Aorta (tissue), 5 donors: ENCODE data around the gene RALGAPB. TPM values are rescaled to one million over a fixed set of nuclear protein-coding genes. Genes with fewer than 3 reads are reported as not detected.
"Not testable (repeated sequence)": the region's sequence is repeated elsewhere in the genome, so short reads cannot be mapped to it uniquely, and the experiment has no call there.

Experiments
- ATAC-seq: fragments of 200-7000 bp; cut with Tn5 transposase; one replicate; pipeline ENCODE4 v1.9.1; 2022; ENCODE audit warnings: moderate library complexity; ENCODE audit not compliant: low FRiP score
- DNase-seq, 2 donors: peaks; one replicate each; pipeline ENCODE4 v3.0.0-alpha.2; 2020
- H3K27ac ChIP-seq, 2 donors: one replicate each; pipeline ENCODE4 v1.5.1; 2013; ENCODE audit warnings: low read length in 2 of 2, mild to moderate bottlenecking in 2 of 2, moderate library complexity in 2 of 2, control low read depth in 1 of 2, inconsistent platforms in 1 of 2, low read depth in 1 of 2
- H3K27me3 ChIP-seq, 2 donors: one replicate each; pipeline ENCODE4 v1.6.1; 2013; ENCODE audit warnings: control low read depth in 1 of 2, low read length in 1 of 2, mild to moderate bottlenecking in 1 of 2, moderate library complexity in 1 of 2; ENCODE audit not compliant: insufficient read depth in 2 of 2, control insufficient read depth in 1 of 2
- H3K36me3 ChIP-seq, 2 donors: one replicate each; pipeline ENCODE4 v1.6.1; 2013; ENCODE audit warnings: control low read depth in 1 of 2, low read length in 1 of 2, mild to moderate bottlenecking in 1 of 2; ENCODE audit not compliant: insufficient read depth in 2 of 2, control insufficient read depth in 1 of 2
- H3K4me1 ChIP-seq, 2 donors: one replicate each; pipeline ENCODE4 v1.6.1; 2013; ENCODE audit warnings: low read length in 2 of 2, control low read depth in 1 of 2, mild to moderate bottlenecking in 1 of 2, moderate library complexity in 1 of 2; ENCODE audit not compliant: insufficient read depth in 2 of 2, control insufficient read depth in 1 of 2
- H3K4me3 ChIP-seq, 2 donors: one replicate each; pipeline ENCODE4 v1.5.1; 2013; ENCODE audit warnings: low read length in 2 of 2, control low read depth in 1 of 2, mild to moderate bottlenecking in 1 of 2
- H3K9me3 ChIP-seq: one replicate; pipeline ENCODE4 v1.6.1; 2013; ENCODE audit warnings: mild to moderate bottlenecking, low read length; ENCODE audit not compliant: control insufficient read depth
- whole genome bisulfite sequencing, 2 donors: extraction: QIAGEN DNeasy Blood & Tissue Kit; methylation state at CpG; one replicate each; pipeline ENCODE4 v1.1.7; 2013; 5-methylcytosine and 5-hydroxymethylcytosine counted together
- intact Hi-C, 2 donors: fragments of 100-400 bp; cut with DNase I; formaldehyde crosslinking; loops; one replicate each; pipeline versions ENCODE4 v1.14.2 to v1.15.0; 2022
- polyA plus RNA-seq, 2 donors: library from polyadenylated mRNA; stranded (reverse); fragments of 200-250 nt; gene quantifications; one replicate each; pipeline ENCODE4 v1.2.3, GENCODE V29; 2013
- total RNA-seq, 2 donors: library from RNA; stranded (reverse); fragmentation: NEBNext Ultra II Directional; extraction: Animal tissue kit (Norgen Biotek cat#: 25700); gene quantifications; one replicate each; pipeline ENCODE4 v1.2.1, GENCODE V29; 2021
- donor health status: healthy with polysubstance abuse.
- donor health status: Bipolar disorder and iron deficiency.
- donor health status: DM: no; HTN: no; CAD: no.
- donor health status: DM: no; HTN: no; CAD: no.
- donor health status: DM: yes; HTN: yes; CAD: no.

Gene RALGAPB
- total and polyA plus RNA-seq, 4 donors: 5.9 to 41.3 (median 24.1) TPM

- H3K4me1 ChIP-seq, H3K27ac ChIP-seq, H3K4me3 ChIP-seq, DNase-seq, H3K36me3 ChIP-seq, intact Hi-C loops, H3K27me3 ChIP-seq, ATAC-seq, H3K9me3 ChIP-seq: not testable (repeated sequence)
- 81 to 90% methylated on average over 15 of the region's 15 CpGs for whole genome bisulfite sequencing, 2 donors
Observed at GRCh38 chr20:38595886-38596285, 123.2 kb downstream of the RALGAPB start.

GRCh38 chr20:38599410-38599882 lies 126.8 kb downstream of the RALGAPB start:
- intact Hi-C loops: no loop called here
- Histone ChIP-seq H3K27ac (no peak overlapping the region), H3K27me3 (peaks cover 0 to 3% of the 10 kb centered on the region in 2 donors), H3K36me3 (no peaks in the 10 kb centered on the region), H3K4me1 (no peaks in the 10 kb centered on the region), H3K4me3 (no peak overlapping the region), H3K9me3 (no peaks in the 10 kb centered on the region)
- DNase-seq (no peak), ATAC-seq (no peak)
- WGBS, 2 donors: 22 to 32% methylated on average over 9 of the region's 9 CpGs

GRCh38 chr20:38600057-38600456 lies 127.4 kb downstream of the RALGAPB start:
- H3K4me1 ChIP-seq: no peaks in the 10 kb centered on the region
- intact Hi-C loops: no loop called here
- no peak overlapping the region for H3K4me3 ChIP-seq
- no peaks in the 10 kb centered on the region for H3K9me3 ChIP-seq
- ATAC-seq (no peak), DNase-seq (no peak)
- H3K36me3 ChIP-seq: no peaks in the 10 kb centered on the region
- H3K27me3 ChIP-seq: peaks cover 0 to 3% of the 10 kb centered on the region in 2 donors
- no peak overlapping the region for H3K27ac ChIP-seq
- WGBS, 2 donors: 95 to 96% methylated on average over 1 of the region's 1 CpG

GRCh38 chr20:38601216-38602184 lies 128.9 kb downstream of the RALGAPB start, which contains the start of gene ARHGAP40:
TSS of gene ARHGAP40 (plus strand) at chr20:38601809.
- DNase-seq: no peak
- Histone ChIP-seq H3K36me3 (no peaks in the 10 kb centered on the region), H3K4me1 (no peaks in the 10 kb centered on the region), H3K9me3 (no peaks in the 10 kb centered on the region), H3K4me3 (no peak within 1 kb of the TSS), H3K27me3 (peaks cover 0 to 3% of the 10 kb centered on the region in 2 donors), H3K27ac (no peak within 1 kb of the TSS)
- intact Hi-C loops: no loop called here
- 7 to 8% methylated on average over 42 of the region's 42 CpGs for WGBS, 2 donors
- peak; percentile 29 for ATAC-seq

GRCh38 chr20:38602185-38602581 lies 129.5 kb downstream of the RALGAPB start:
- Histone ChIP-seq H3K4me1 (no peaks in the 10 kb centered on the region), H3K36me3 (no peaks in the 10 kb centered on the region), H3K4me3 (no peak overlapping the region), H3K9me3 (no peaks in the 10 kb centered on the region), H3K27me3 (peaks cover 0 to 3% of the 10 kb centered on the region in 2 donors), H3K27ac (no peak overlapping the region)
- ATAC-seq: no peak
- intact Hi-C loops: no loop called here
- no peak for DNase-seq
- 38 to 54% methylated on average over 5 of the region's 5 CpGs for WGBS, 2 donors

- no peaks in the 10 kb centered on the region for H3K36me3 ChIP-seq
- H3K27me3 ChIP-seq: peaks cover 0 to 3% of the 10 kb centered on the region in 2 donors
- WGBS, 2 donors: 74 to 79% methylated on average over 3 of the region's 3 CpGs
- no peaks in the 10 kb centered on the region for H3K4me1 ChIP-seq
- intact Hi-C loops: no loop called here
- no peaks in the 10 kb centered on the region for H3K9me3 ChIP-seq
- DNase-seq (no peak), ATAC-seq (no peak)
- H3K4me3 ChIP-seq: no peak overlapping the region
- H3K27ac ChIP-seq: no peak overlapping the region
Observed at GRCh38 chr20:38603286-38603685, 130.6 kb downstream of the RALGAPB start.

- Histone ChIP-seq H3K27me3 (peaks cover 0 to 6% of the 10 kb centered on the region in 2 donors), H3K36me3 (no peaks in the 10 kb centered on the region), H3K9me3 (peaks cover 4% of the 10 kb centered on the region), H3K4me3 (no peak overlapping the region), H3K4me1 (no peaks in the 10 kb centered on the region), H3K27ac (no peak overlapping the region)
- intact Hi-C loops: no loop called here
- ATAC-seq (no peak), DNase-seq (no peak)
- WGBS, 2 donors: 22 to 26% methylated on average over 4 of the region's 4 CpGs
Observed at GRCh38 chr20:38604873-38605303, 132.2 kb downstream of the RALGAPB start.

- WGBS, 2 donors: 28 to 36% methylated on average over 12 of the region's 12 CpGs
- H3K36me3 ChIP-seq: no peaks in the 10 kb centered on the region
- H3K4me3 ChIP-seq: no peak overlapping the region
- no peak overlapping the region for H3K27ac ChIP-seq
- peaks cover 4% of the 10 kb centered on the region for H3K9me3 ChIP-seq
- no peak for DNase-seq
- H3K4me1 ChIP-seq: no peaks in the 10 kb centered on the region
- H3K27me3 ChIP-seq: peaks cover 0 to 4% of the 10 kb centered on the region in 2 donors
- ATAC-seq: no peak
- intact Hi-C loops: no loop called here
Observed at GRCh38 chr20:38607351-38607750, 134.7 kb downstream of the RALGAPB start.

- no peak for DNase-seq
- H3K36me3 ChIP-seq: no peaks in the 10 kb centered on the region
- H3K4me1 ChIP-seq: no peaks in the 10 kb centered on the region
- no peak overlapping the region for H3K27ac ChIP-seq
- peaks cover 4% of the 10 kb centered on the region for H3K9me3 ChIP-seq
- H3K4me3 ChIP-seq: no peak overlapping the region
- no peak for ATAC-seq
- peaks cover 0 to 4% of the 10 kb centered on the region in 2 donors for H3K27me3 ChIP-seq
- WGBS, 2 donors: 77 to 78% methylated on average over 4 of the region's 4 CpGs
- intact Hi-C loops: no loop called here
Observed at GRCh38 chr20:38608188-38608587, 135.5 kb downstream of the RALGAPB start.
